ENCODE results near the gene NEDD9. TPM values are rescaled to one million over a fixed set of nuclear protein-coding genes. Genes with fewer than 3 reads are reported as not detected.

The NEDD9 gene
- total and polyA plus RNA-seq, 10 of the 15 experiments (the other 5 are each of a cell fraction or from before 2014, with no cell fraction given) = 4.9 to 92.6 (median 14.6) TPM

GRCh38 chr6:11144393-11144851 lies 88.0 kb downstream of the NEDD9 start:
- SMC1A ChIA-PET (ENCODE audit: uncharacterized antibody, unreplicated experiment) = interaction anchor here (0.7 to 14.1 kb wide), 21 partner anchors 12 to 438 kb away, joined by 3 to 208 read pairs (median 4); no protein-coding TSS in a partner anchor
- intact Hi-C loops (cut with micrococcal nuclease; ENCODE audit: unreplicated experiment) = loop anchor here (1.0 to 5.0 kb wide), 4 partner anchors 178 to 431 kb away; no protein-coding TSS in a partner anchor
- no peaks in the 10 kb centered on the region for H3K79me2 ChIP-seq (ENCODE audit: control insufficient read depth, insufficient read depth, low read length)
- peak overlapping the region; percentile 72 for H2AFZ ChIP-seq (ENCODE audit: control insufficient read depth, low read depth, low read length)
- no peaks in the 10 kb centered on the region for H3K36me3 ChIP-seq (ENCODE audit: control insufficient read depth in 2 of 2, insufficient read depth in 2 of 2, low read length in 1 of 2)
- WGBS (ENCODE audit: insufficient coverage, insufficient replicate concordance, low lambda C conversion rate, missing lambda C conversion rate) = 17% methylated on average over 6 of the region's 6 CpGs
- in situ Hi-C loops (cut with MboI) = loop anchor here (5.0 to 10.0 kb wide), 2 partner anchors 353 to 430 kb away; no protein-coding TSS in a partner anchor
- no peaks in the 10 kb centered on the region for H3K9me3 ChIP-seq (replicated peaks; ENCODE audit: control insufficient read depth, insufficient read depth, low read length)
- RAD21 ChIA-PET (ENCODE audit: unreplicated experiment) = interaction anchor here (0.7 to 4.0 kb wide), 21 partner anchors 11 to 437 kb away, joined by 3 to 98 read pairs (median 4); partner anchors contain the start of gene NEDD9
- H3K9ac ChIP-seq (ENCODE audit: control insufficient read depth, insufficient read depth, low read length) = no peak overlapping the region
- H3K4me1 ChIP-seq (ENCODE audit: control insufficient read depth, insufficient read depth, low read length) = peaks cover 3% of the 10 kb centered on the region; the same call in 1 of the 2 replicates
- POLR2A ChIA-PET = interaction anchor here (1.9 kb wide), 1 partner anchor 351 kb away, joined by 7 read pairs; no protein-coding TSS in a partner anchor
- no peaks in the 10 kb centered on the region for H3K27me3 ChIP-seq (replicated peaks in 1 of 2; ENCODE audit: control insufficient read depth in 2 of 2, insufficient read depth in 2 of 2, low read length in 1 of 2)
- peak; percentile 99 for ATAC-seq
- H3K27ac ChIP-seq (ENCODE audit: control insufficient read depth, insufficient read depth) = no peak overlapping the region
- FAIRE-seq = peak; percentile 99
- H4K20me1 ChIP-seq (ENCODE audit: control insufficient read depth, insufficient read depth) = no peaks in the 10 kb centered on the region
- no peak overlapping the region for H3K4me2 ChIP-seq (ENCODE audit: control insufficient read depth, insufficient read depth)
- no peak overlapping the region for H3K4me3 ChIP-seq
- DNase-seq (ENCODE audit: low read depth, low spot score) = peak; percentile 49
- CTCF ChIA-PET = interaction anchor here (0.5 to 5.3 kb wide), 23 partner anchors 10 to 1420 kb away, joined by 3 to 152 read pairs (median 4); partner anchors contain the start of gene GCNT2
- no TSS peak for BruUV-seq (replicated peaks)
- TF ChIP-seq CHD1 (IDR thresholded peaks at IDR 0.05; ENCODE audit: low read depth, low read length) (no peak), MTA2 (IDR thresholded peaks at IDR 0.05; ENCODE audit: low read depth) (peak; percentile 43; the same call in 1 of the 2 replicates), SREBF2 (IDR thresholded peaks at IDR 0.05; ENCODE audit: low read length) (no peak), NR2F1 (conservative IDR thresholded peaks at IDR 0.05) (peak; percentile 85), RAD21 (IDR thresholded peaks at IDR 0.05; ENCODE audit: insufficient read depth, low read depth, low read length) (peak; percentile 100), ZNF24 (IDR thresholded peaks at IDR 0.05) (0 out of 2 replicates have a peak, but pooled peaks have one; percentile 36), BHLHE40 (IDR thresholded peaks at IDR 0.05; ENCODE audit: borderline replicate concordance in 1 of 2, low read depth in 2 of 2, low read length in 1 of 2) (0 out of 4 replicates have a peak, but pooled peaks of 1 of the 2 experiments have one; percentile 4), SUPT20H (IDR thresholded peaks at IDR 0.05; ENCODE audit: borderline replicate concordance, control insufficient read depth, low read depth, low read length) (no peak), NR2C1 (IDR thresholded peaks at IDR 0.05) (peak; percentile 51; the same call in 1 of the 2 replicates), SKIL (IDR thresholded peaks at IDR 0.05; ENCODE audit: low read depth, poor library complexity, severe bottlenecking) (peak; percentile 41), POU2F2 (IDR thresholded peaks at IDR 0.05; ENCODE audit: borderline replicate concordance, low read depth, low read length) (peak; percentile 58; the same call in 1 of the 3 replicates), YY1 (IDR thresholded peaks at IDR 0.05; ENCODE audit: low read depth, low read length) (peak; percentile 79), SMC3 (IDR thresholded peaks at IDR 0.05; ENCODE audit: borderline replicate concordance, low read length) (peak; percentile 100), CTCF (IDR thresholded peaks at IDR 0.05 in 2 of 3, conservative IDR thresholded peaks at IDR 0.05 in 1 of 3; ENCODE audit: control insufficient read depth in 2 of 3, extremely low read depth in 1 of 3, insufficient read depth in 1 of 3, low read depth in 3 of 3, low read length in 3 of 3) (peak; percentile 93 to 97 (median 95))
- TF ChIP-seq, protein P1, sequence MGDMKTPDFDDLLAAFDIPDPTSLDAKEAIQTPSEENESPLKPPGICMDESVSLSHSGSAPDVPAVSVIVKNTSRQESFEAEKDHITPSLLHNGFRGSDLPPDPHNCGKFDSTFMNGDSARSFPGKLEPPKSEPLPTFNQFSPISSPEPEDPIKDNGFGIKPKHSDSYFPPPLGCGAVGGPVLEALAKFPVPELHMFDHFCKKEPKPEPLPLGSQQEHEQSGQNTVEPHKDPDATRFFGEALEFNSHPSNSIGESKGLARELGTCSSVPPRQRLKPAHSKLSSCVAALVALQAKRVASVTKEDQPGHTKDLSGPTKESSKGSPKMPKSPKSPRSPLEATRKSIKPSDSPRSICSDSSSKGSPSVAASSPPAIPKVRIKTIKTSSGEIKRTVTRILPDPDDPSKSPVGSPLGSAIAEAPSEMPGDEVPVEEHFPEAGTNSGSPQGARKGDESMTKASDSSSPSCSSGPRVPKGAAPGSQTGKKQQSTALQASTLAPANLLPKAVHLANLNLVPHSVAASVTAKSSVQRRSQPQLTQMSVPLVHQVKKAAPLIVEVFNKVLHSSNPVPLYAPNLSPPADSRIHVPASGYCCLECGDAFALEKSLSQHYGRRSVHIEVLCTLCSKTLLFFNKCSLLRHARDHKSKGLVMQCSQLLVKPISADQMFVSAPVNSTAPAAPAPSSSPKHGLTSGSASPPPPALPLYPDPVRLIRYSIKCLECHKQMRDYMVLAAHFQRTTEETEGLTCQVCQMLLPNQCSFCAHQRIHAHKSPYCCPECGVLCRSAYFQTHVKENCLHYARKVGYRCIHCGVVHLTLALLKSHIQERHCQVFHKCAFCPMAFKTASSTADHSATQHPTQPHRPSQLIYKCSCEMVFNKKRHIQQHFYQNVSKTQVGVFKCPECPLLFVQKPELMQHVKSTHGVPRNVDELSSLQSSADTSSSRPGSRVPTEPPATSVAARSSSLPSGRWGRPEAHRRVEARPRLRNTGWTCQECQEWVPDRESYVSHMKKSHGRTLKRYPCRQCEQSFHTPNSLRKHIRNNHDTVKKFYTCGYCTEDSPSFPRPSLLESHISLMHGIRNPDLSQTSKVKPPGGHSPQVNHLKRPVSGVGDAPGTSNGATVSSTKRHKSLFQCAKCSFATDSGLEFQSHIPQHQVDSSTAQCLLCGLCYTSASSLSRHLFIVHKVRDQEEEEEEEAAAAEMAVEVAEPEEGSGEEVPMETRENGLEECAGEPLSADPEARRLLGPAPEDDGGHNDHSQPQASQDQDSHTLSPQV (IDR thresholded peaks at IDR 0.05) = peak; percentile 51; the same call in 1 of the 2 replicates

All from GM12878 (cell line).